NT2/D1 (cell line): ENCODE measurements around the gene TENM3.

Experiments
- DNase-seq: peaks from one replicate; pipeline ENCODE4 v3.0.0-alpha.2; 2011; ENCODE audit warnings: low read depth, low spot score
- H3K27me3 ChIP-seq: 2 replicates; pipeline ENCODE4 v1.6.0; 2011; ENCODE audit warnings: mild to moderate bottlenecking; ENCODE audit not compliant: insufficient read length, insufficient read depth
- H3K36me3 ChIP-seq: 2 replicates; pipeline ENCODE4 v1.6.1; 2011; ENCODE audit warnings: mild to moderate bottlenecking, low read length, mixed read lengths; ENCODE audit not compliant: insufficient read depth, insufficient read length
- H3K4me1 ChIP-seq: 2 replicates; pipeline ENCODE4 v1.5.1; 2011; ENCODE audit not compliant: insufficient read depth, insufficient read length
- H3K4me3 ChIP-seq: 2 replicates; pipeline ENCODE4 v1.5.1; 2011; ENCODE audit warnings: low read depth; ENCODE audit not compliant: insufficient read length
- H3K9ac ChIP-seq: 2 replicates; pipeline ENCODE4 v1.6.0; 2011; ENCODE audit warnings: low read depth; ENCODE audit not compliant: insufficient read length
- H3K9me3 ChIP-seq: 2 replicates; pipeline ENCODE4 v1.5.1; 2011; ENCODE audit warnings: mild to moderate bottlenecking, low read length; ENCODE audit not compliant: insufficient read depth
- SUZ12 ChIP-seq: IDR thresholded peaks from 2 replicates; pipeline ENCODE4 v1.6.1; 2011; ENCODE audit not compliant: insufficient read length, insufficient read depth; ENCODE audit errors: extremely low read depth
- YY1 ChIP-seq: IDR thresholded peaks from 2 replicates; pipeline ENCODE4 v1.6.1; 2011; ENCODE audit not compliant: insufficient read length, insufficient read depth
- ZNF274 ChIP-seq: IDR thresholded peaks from 2 replicates; pipeline ENCODE4 v1.6.1; 2011; ENCODE audit warnings: mild to moderate bottlenecking, low read depth, low read length

Gene TENM3

DNA sequence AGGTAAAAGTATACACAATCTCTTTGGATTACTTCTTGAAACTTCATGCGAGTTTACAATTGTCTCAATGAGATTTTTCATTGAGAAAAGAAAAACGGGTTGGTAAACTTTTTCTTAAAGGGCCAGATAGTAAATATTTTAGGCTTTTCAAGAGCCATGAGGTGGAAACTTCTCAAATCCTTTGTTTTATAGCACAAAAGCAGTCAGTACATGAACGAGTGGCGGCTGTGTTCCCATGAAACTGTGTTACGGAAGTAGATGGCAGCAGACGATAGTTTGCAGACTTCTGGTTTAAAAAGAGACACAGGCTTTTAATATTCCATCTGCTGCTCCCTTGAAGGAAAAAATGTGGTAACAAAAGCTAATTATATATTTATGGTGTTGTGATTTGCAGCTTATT is 332.0 kb downstream of the TENM3 start:
- H3K4me1 ChIP-seq: no peaks in the 10 kb centered on the region

DNA sequence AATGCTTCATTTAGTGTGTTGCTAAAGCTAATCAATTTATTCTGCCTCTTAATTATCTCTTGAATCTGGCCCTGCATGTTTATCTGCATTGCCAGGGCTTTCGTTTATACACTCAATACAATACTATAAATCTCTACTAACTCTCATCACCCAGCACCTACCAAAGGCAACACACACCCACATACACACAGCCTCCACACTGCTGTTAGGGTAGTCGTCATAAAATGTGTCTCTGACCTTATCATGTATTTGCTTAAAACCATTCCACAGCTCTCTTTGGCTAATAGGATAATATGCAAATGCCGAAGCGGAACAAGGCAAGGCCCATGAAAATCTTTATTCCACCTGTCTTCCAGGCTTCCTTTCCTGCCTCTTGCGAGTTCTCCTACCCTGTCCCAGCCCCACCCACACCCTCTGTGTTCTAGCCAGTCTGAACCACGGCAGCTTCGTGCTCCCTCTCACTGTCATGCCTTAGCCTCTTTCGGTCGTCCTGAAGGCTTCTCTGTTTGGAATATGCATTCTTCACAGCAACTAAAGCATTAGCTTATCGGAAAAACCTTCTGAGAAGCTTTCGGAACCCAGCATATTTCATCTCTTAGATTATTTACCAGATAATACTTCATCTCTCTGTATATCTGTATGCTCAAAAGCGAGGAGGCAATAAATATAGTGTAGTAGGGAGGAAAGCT is 333.5 kb downstream of the TENM3 start:
- no peaks in the 10 kb centered on the region for H3K9me3 ChIP-seq
- no peak for DNase-seq
- H3K4me1 ChIP-seq: no peaks in the 10 kb centered on the region
- H3K27me3 ChIP-seq: no peaks in the 10 kb centered on the region
- no peak overlapping the region for H3K4me3 ChIP-seq
- H3K9ac ChIP-seq: no peak overlapping the region
- TF ChIP-seq ZNF274 (no peak), YY1 (no peak), SUZ12 (no peak)
- H3K36me3 ChIP-seq: no peaks in the 10 kb centered on the region

More for the DNA sequence above, 332.0 kb downstream of the TENM3 start:
- H3K9me3 ChIP-seq: no peaks in the 10 kb centered on the region
- H3K9ac ChIP-seq: no peak overlapping the region
- no peaks in the 10 kb centered on the region for H3K36me3 ChIP-seq
- TF ChIP-seq SUZ12: no peak
- no peak for TF ChIP-seq ZNF274
- no peak for TF ChIP-seq YY1
- H3K27me3 ChIP-seq: no peaks in the 10 kb centered on the region
- no peak for DNase-seq
- H3K4me3 ChIP-seq: no peak overlapping the region

DNA sequence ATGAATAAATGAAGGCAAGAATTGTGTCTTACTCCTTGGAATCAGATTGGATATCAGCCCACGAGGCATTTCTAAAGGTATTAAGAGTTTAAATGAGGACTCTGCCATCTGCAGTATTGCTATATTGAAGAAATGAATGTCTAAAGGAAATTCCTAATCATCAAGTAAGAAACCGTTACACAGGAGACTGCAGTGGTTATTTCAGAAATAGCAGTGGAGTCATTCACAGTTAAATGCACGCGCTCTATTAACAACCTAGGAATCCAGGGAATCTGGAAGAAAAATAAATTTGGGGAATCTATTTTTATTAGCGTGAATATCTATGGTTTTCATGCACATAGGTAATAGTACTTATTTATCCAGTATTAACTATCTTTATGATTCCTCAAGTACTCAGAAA is 334.2 kb downstream of the TENM3 start:
- no peak for DNase-seq
- no peak overlapping the region for H3K9ac ChIP-seq
- no peaks in the 10 kb centered on the region for H3K36me3 ChIP-seq
- no peaks in the 10 kb centered on the region for H3K27me3 ChIP-seq
- H3K9me3 ChIP-seq: no peaks in the 10 kb centered on the region
- no peaks in the 10 kb centered on the region for H3K4me1 ChIP-seq
- no peak for TF ChIP-seq SUZ12
- TF ChIP-seq YY1: no peak
- no peak for TF ChIP-seq ZNF274
- H3K4me3 ChIP-seq: no peak overlapping the region

- Histone ChIP-seq H3K4me1 (no peaks in the 10 kb centered on the region), H3K36me3 (no peaks in the 10 kb centered on the region), H3K4me3 (no peak overlapping the region), H3K27me3 (no peaks in the 10 kb centered on the region), H3K9me3 (no peaks in the 10 kb centered on the region), H3K9ac (no peak overlapping the region)
- no peak for DNase-seq
- TF ChIP-seq ZNF274: no peak
- TF ChIP-seq SUZ12: no peak
- no peak for TF ChIP-seq YY1
Measured at GRCh38 chr4:182578402-182578801, 335.2 kb downstream of the TENM3 start.

- H3K9me3 ChIP-seq: no peaks in the 10 kb centered on the region
- no peak overlapping the region for H3K4me3 ChIP-seq
- peaks cover 2% of the 10 kb centered on the region for H3K4me1 ChIP-seq
- H3K9ac ChIP-seq: no peak overlapping the region
- TF ChIP-seq YY1: no peak
- no peak for TF ChIP-seq SUZ12
- no peak for TF ChIP-seq ZNF274
- no peaks in the 10 kb centered on the region for H3K27me3 ChIP-seq
- no peak for DNase-seq
- no peaks in the 10 kb centered on the region for H3K36me3 ChIP-seq
Measured at GRCh38 chr4:182582245-182582644, 339.0 kb downstream of the TENM3 start.

DNA sequence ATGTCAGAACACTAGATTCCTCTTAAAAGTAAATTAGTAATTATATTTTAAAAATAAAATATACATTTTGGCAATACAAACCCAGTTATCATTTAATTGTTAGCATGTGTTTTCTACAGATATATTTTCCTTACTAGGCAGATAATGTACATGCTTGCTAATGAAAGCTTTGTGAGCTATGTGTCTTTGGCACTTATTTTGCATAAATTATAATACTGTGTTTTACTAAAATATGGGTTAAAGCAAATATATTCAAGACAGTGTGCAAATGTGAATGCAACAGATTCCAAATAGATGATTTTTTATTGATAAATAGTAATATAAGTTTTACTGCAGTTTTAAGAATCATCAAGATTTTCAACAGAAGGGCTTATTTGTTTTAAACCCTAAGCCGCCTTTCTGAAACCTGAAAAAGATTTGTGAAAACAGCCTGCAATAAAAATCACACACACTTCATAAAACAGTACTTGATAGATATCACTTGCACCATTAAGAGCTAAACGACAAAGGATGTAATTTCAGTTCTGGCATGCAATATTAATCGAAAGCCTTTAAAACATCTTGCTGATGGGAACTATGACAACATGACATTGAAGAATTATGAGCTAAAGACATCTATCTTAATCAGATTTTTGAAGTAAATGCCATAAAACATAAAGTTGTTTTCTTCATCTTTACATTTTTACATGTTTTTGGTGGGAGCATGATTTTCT is 340.7 kb downstream of the TENM3 start:
- no peak for TF ChIP-seq ZNF274
- no peak for TF ChIP-seq YY1
- no peak for TF ChIP-seq SUZ12
- Histone ChIP-seq H3K4me3 (no peak overlapping the region), H3K36me3 (no peaks in the 10 kb centered on the region), H3K9ac (no peak overlapping the region), H3K9me3 (no peaks in the 10 kb centered on the region), H3K27me3 (no peaks in the 10 kb centered on the region), H3K4me1 (peaks cover 2% of the 10 kb centered on the region)
- DNase-seq: no peak

DNA sequence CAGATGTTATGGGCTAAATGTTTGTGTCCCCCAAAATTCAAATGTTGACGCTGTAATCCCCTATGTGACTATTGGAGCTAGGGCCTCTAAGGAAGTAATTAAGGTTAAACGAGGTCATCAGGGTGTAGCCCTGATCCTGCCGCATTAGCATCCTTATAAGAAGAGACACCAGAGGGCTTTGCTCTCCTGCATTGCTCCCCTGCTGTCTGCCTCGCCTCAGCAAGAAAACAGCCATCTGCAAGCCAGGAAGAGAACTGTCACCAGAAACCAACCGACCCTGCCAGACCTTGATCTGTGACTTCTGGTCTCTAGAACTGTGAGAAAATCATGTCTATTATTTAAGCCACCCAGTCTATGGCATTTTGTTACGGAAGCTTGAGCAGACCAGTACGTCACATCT is 342.1 kb downstream of the TENM3 start:
- DNase-seq: peak; percentile 46
- Histone ChIP-seq H3K9me3 (no peaks in the 10 kb centered on the region), H3K36me3 (no peaks in the 10 kb centered on the region), H3K4me1 (peaks cover 2% of the 10 kb centered on the region), H3K4me3 (no peak overlapping the region), H3K27me3 (no peaks in the 10 kb centered on the region), H3K9ac (no peak overlapping the region)
- TF ChIP-seq SUZ12: no peak
- TF ChIP-seq YY1: no peak
- TF ChIP-seq ZNF274: no peak
